HuH-7 (cell line): ENCODE data around the gene PLXNB1.
"Not testable (repeated sequence)": the region's sequence is repeated elsewhere in the genome, so short reads cannot be mapped to it uniquely, and the experiment has no call there.

ENCODE experiments used
- DNase-seq: peaks from one replicate; pipeline ENCODE4 v3.0.0; 2011; ENCODE audit warnings: low spot score

PLXNB1 gene, protein sequence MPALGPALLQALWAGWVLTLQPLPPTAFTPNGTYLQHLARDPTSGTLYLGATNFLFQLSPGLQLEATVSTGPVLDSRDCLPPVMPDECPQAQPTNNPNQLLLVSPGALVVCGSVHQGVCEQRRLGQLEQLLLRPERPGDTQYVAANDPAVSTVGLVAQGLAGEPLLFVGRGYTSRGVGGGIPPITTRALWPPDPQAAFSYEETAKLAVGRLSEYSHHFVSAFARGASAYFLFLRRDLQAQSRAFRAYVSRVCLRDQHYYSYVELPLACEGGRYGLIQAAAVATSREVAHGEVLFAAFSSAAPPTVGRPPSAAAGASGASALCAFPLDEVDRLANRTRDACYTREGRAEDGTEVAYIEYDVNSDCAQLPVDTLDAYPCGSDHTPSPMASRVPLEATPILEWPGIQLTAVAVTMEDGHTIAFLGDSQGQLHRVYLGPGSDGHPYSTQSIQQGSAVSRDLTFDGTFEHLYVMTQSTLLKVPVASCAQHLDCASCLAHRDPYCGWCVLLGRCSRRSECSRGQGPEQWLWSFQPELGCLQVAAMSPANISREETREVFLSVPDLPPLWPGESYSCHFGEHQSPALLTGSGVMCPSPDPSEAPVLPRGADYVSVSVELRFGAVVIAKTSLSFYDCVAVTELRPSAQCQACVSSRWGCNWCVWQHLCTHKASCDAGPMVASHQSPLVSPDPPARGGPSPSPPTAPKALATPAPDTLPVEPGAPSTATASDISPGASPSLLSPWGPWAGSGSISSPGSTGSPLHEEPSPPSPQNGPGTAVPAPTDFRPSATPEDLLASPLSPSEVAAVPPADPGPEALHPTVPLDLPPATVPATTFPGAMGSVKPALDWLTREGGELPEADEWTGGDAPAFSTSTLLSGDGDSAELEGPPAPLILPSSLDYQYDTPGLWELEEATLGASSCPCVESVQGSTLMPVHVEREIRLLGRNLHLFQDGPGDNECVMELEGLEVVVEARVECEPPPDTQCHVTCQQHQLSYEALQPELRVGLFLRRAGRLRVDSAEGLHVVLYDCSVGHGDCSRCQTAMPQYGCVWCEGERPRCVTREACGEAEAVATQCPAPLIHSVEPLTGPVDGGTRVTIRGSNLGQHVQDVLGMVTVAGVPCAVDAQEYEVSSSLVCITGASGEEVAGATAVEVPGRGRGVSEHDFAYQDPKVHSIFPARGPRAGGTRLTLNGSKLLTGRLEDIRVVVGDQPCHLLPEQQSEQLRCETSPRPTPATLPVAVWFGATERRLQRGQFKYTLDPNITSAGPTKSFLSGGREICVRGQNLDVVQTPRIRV (N-terminal part only)

DNA sequence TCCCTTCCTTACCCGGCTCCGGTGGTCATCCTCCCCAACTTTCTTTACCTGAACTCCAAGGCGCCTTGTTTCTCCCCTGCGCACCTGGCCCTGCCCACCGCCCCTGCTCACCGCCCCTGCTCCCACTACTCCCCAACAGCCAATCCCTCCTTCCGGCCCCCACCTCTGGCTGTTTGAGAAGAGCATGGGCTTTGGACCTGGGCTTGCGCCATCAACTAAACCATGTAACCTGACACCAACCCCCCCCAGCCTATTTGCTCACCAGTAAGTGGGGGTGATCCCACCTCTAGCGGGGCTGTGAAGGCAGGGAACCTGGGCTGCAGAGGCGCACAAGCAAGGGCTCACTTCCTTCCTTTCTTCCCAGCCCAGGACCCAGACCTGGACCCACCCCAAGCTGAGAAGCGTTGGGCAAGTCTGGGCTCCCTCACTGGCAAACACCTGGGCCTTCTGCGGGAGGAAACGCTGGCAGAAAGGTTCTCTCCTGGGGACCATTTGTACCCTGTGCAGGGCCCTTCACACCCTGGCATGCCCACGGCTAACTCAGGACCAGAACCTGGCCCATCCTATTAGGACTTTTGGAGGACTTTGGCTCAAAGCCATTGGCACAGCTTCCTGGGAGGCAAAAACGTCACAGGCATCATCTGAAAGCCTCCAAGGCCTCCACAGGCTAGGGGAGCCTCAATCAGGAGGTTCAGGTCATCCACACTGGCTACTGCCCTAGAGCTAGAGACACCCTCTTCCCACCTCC lies at the start of gene PLXNB1:
Gene PLXNB1 (minus strand): TSS at position 127 of the 748 bp plus-strand sequence. CDS start 5,475 bp downstream, outside the sequence.
- peak; percentile 96 for DNase-seq

DNA sequence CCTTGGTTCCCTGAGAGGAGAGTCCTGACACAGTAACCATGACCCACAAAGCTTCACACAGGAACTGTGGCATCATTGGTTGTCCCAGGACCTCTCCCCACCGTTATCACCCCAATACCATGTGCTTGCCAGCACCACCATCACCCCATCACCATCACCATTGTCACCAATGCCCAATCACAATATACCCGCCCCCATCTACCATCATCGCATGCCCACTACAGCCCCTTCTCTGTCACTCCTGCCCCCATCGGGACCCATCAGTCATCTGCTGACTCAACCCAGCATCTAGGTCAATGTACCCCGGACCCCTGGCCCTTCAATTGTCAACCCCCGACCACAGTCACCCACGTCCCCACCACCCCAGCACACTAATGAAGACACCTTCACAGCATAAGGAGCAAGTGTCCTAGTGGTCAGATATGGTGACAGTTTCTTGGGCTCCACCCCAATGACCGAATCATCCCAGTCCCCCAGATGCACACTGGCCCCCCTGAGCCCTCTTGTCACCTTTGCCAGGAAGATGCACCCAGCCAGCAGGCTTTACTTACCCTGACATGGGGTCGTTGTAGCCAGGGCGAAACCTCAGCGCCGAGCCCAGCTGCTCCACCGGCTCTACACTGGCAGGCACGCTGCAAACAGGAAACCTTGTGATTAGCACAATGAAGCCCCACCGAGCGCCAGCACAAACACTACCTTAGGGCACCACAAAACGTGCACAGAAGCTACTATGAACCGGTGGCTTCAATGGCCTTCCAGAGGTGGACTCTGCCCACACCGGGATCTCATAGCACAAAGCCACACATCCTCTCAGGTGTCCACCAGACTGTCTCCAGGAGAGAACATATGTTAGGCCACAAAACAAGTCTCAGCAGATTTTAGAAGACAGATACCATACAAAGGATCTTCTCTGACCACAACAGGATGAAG lies 49.0 kb upstream of the PLXNB1 start:
- no peak for DNase-seq

DNA sequence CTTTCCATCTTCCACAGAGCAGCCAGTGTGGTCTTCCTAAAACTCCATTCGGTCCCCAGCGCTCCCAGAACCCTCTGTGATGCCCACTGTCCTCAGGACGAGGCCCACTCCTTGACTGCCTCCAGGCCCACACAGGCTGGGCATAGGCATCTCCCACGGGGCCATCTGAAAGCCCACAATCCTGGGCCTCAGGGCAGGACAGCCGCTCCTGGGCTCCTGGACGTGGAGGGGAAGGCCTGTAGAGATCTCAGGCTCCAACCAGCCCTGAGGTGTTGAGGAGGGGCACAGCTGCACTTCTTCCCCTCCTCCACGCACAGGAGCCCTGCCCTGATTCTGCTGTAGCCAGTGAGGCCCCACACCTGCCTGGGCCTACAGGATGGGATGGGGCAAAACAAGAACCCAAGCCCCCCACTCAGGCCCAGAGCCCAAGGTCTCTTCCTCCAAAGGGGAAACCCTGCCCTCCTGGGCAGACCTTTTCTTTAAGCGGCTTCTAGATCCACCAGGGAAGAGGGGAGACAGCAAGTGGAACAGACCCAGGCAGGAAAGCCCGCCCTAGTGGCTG lies 48.2 kb upstream of the PLXNB1 start:
- DNase-seq: no peak

DNA sequence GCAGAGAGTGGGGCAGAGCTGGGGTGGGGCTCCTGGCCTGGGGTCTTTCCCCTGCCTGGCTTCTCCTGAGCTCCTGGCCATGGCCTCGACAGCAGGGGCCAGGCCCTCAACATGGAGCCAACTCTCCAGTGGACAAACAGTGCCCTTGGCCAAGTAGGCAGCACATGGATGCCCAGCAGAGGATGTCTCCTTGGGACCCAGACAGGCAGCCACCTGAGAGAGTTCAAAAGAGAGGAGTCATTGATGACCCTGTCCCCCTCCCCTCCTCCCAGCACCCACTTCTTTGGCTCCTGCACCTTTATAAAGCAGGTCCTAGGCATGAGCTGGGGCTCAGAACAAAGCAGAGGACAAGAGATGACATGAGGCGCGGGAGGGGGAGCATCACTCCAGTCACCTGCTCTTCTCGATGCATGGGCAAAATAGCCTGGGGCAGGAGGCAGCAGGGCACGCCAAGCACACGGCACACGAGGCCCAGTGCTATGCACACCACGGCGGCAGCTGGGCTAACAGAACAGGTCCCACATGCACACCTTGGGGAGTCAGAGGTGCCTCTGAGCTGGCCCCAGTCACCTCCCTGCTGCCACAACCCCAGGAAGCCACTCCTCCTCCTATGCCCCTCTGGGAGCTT lies 46.7 kb upstream of the PLXNB1 start:
- DNase-seq: no peak

DNA sequence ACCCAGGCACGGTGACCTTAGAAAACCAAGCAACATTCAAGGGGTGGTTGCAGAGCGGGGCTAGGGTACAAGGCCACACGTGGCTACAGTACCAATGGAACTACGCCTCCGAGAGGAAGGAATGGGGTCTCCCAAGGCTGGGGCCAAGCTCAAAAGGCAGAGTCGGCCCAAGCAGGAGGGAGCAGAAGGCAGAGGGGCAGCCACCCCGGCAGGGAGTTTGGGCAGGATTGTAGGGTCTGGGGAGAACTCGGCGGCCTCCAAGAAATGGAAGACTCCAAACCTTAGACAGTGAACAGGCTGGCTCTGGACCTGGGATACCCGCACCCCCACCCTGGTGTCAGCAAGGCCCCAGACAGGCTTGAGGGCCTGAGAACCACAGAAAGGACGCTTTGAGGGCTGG lies 45.3 kb upstream of the PLXNB1 start:
- DNase-seq: no peak

DNA sequence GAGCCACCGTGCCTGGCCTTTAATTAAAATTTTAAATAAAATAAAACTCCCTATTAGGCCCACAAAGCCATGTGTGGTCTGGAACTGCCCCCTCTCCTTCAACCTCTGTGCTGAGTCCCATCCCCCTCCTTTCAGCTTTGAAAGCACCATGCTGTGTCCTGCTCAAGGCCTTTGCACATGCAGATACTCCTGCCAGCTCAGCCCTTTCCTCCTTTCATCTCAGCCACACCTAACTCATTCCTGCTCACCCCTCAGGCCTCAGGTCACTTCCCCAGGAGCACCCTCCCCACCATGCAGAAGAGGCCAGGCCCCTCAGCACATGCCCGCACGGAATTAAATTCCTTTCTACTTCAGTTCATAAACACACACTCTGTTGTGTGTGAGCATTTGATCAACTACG lies 44.7 kb upstream of the PLXNB1 start:
- DNase-seq: no peak

DNA sequence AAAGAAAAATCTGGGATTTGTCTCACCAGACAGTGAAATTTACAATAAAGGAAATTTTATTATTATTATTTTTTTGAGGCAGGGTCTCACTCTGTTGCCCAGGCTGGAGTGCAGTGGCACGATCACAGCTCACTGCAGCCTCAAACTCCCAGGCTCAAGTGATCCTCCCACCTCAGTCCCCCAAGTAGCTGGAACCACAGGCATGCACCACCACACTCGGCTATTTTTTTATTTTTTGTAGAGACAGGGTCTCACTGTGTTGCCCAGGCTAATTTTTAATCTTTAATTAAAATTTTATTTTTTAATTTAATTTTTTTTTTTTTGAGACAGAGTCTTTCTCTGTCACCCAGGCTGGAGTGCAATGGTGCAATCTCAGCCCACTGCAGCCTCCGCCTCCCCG lies 44.1 kb upstream of the PLXNB1 start:
- not testable (repeated sequence) for DNase-seq

DNA sequence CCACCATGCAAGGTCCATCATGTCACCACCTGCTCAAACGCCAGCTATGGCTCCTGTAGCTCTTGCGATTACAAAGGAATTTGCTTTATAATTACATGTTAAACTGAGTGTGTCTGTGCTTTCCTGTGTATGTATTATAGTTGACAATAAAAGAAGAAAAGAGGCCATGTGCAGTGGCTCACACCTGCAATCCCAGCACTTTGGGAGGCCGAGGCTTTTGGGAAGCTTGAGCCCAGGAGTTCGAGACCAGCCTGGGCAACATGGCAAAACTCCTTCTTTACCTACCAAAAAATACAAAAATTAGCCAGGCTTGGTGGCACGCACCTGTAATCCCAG lies 43.7 kb upstream of the PLXNB1 start:
- no peak for DNase-seq

DNA sequence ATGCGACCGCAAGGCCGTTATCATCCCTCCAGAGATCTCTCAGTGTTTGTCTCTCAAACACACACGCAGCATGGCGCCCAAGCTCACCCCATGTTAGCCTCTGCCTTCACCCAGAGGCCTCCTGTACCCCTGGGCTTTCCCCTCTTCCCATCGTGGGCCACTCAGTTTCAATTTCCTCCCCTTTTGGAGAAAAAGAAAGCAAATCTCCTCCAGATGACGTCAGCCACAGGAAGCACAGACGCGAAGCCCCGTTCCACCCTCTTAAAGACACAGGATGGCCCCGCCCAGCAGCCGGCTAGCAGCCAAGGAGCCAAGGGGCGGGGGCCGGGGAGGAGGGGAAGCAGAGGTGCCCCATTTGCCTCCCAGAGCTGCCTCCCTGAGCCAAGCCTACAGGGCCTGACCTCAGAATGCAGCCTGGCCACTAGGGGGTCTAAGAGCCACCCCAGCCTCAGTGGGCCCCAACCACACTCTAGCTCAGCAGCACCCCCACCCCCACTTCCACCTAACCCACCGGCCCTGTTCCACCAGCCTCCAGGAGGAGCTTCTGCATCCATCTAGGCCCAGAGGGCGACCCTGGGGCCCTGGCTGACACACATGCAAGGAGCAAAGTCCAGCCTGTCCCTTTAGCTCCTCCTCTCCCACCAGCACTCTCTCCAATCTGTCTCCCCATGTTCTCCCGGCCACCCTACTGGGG lies 43.2 kb upstream of the PLXNB1 start:
- DNase-seq: peak; percentile 98

DNA sequence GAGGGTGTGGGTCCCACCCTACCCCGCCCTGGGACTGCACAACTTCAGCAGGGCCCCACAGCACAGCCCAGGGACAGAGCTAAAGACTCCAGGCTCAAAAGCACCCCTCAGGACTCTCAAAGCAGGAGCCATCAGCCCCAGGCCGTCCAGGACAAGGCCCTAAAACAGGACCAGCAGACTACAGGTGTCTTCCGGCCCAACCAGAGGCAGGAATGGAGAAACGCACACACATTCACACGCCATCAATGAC lies 42.7 kb upstream of the PLXNB1 start:
- DNase-seq: peak; percentile 63

DNA sequence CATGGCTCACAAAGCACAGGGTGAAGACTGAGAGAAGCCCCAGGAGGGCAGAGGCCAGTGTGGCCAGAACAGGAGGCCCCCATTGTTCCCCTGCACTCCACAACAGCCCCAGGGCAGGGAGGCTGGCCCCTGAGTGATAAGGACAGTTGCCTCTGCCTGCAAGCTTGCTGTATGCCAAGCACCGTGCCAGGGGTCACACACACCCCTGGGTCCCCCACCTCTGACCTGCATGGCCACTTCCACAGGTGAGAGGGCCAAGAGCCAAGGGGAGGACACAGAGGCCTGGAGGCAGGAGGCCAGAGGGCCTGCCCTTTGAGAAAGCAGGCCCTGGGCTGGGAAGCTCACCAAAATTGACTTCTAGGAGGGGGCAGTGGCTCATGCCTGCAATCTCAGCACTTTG lies 40.4 kb upstream of the PLXNB1 start:
- no peak for DNase-seq

DNA sequence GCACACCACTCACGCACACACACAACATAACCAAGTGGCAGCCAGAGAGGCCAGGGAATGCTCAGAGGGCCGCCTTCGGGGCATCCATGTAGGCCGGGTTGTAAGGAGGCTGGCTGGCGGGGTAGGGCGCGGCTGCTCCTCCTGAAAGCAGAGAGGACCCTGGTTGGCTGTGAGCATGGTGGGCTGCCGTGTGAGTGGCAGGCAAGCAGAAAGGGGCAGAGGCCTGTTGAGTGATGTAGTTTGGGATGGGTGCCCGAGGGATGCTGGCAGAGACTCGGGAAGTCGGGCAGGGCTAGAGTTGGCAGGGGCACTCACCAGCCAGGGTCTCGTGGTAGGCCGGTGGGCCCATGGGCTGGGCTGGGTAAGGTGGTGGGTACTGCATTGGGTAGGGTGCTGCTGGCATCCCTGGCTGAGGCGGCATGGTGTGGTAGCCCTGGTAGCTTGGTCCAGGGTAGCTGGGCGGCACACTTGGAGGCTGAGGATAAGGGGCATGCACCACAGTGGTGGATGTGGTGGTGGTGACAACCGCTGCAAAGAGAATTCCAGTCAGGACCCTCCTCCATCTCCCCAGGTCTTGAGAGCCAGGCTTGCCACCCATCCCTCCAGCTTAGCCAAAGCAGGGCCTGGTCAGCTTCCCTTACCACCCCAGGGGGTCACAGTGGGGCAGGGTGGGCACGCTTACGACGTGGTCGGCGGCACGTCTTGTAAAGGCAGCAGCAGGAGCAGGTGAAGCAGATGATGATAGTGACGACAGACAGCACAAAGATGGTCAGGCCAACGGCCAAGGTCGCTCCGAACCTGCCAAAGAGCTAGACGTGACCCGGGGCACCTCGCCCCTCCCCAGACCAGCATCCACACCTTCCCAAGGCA lies 39.4 kb upstream of the PLXNB1 start:
- DNase-seq: no peak

DNA sequence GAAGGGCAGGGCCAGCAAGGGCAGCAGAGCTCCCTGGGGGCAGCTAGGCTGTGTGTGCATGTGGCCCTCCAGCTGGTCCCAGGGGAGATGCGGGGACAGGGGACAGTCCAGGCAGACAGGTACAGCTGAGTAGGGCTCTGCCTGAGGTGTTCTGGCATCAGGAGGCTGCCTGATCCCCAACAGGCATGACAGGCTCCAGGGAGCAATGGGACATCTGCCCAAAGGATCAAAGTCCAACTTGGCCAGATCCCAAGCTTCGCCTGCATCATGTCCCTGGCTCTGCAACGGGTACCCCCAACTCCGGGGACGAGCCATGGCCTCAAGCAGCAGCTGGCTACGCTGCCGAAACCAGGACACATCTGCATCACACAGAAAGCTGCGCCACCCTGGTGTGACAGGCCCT lies 38.4 kb upstream of the PLXNB1 start:
- DNase-seq: no peak

DNA sequence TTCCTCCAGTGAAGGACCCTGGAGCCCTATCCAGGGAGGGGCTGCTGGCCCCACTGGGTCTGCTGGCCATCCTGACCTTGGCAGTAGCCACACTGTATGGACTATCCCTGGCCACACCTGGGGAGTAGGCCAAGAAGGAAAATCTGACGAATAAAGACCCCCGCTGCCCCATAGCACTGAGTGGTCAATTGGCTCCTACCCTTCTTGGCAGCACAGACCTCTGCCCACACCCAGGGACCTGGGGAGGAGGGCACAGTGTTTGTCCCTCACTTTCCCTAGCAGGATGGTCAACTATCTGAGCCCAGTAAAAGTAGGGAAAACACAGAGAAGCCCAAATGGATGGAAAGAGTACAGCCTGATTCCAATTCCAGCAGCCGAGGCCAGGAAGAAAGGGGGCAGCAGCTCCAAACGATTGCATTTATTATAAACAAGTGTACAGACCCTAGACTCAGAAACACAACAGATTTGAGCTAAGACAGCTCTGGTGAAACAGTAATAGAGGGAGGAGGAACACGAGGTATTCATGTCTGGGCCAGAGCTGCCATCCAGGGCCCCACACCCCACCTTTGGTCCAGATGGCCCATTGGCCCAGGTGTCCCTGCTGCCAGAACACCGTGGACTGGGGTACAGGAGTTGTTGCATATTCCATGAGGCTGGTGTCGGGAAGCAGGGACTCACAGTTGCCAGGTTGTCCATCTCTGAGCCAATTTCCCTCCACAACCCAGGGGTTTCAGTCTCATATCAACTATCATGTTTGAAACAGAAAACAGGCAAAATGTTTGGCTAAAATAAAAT lies 37.8 kb upstream of the PLXNB1 start:
- DNase-seq: no peak

DNA sequence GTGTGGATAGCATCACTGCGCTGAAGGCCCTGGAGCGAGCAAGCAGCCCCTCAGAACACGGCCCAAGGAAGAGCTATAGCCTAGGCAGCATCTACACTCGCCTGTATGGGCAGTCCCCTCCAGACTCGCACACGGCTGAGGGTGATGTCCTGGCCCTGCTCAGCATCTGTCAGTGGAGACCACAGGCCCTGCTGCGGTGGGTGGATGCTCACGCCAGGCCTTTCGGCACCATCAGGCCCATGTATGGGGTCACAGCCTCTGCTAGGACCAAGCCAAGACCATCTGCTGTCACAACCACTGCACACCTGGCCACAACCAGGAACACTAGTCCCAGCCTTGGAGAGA lies 37.2 kb upstream of the PLXNB1 start:
- no peak for DNase-seq

DNA sequence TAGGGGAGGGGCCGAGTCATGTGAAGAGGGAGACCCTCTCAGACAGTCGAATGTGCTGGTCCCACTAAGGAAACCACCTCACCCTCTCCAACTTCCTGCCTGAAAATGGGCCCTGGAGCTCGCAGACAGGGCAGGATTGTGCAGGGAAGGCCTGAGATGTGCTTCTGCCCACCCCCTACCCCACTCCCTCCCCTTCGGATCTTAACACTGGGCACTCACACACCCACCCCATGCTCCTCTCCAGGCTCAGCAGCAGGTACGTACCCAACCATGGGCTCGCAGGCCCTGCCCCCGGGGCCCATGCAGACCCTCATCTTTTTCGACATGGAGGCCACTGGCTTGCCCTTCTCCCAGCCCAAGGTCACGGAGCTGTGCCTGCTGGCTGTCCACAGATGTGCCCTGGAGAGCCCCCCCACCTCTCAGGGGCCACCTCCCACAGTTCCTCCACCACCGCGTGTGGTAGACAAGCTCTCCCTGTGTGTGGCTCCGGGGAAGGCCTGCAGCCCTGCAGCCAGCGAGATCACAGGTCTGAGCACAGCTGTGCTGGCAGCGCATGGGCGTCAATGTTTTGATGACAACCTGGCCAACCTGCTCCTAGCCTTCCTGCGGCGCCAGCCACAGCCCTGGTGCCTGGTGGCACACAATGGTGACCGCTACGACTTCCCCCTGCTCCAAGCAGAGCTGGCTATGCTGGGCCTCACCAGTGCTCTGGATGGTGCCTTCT lies 36.7 kb upstream of the PLXNB1 start:
- no peak for DNase-seq
